Endothelial cell of umbilical vein (primary cell): ENCODE measurements around the gene ARNT2. TPM values are rescaled to one million over a fixed set of nuclear protein-coding genes. Genes with fewer than 3 reads are reported as not detected.

ENCODE experiments used
- BruUV-seq: library from RNA; stranded (reverse); fragments of 400-500 nt; replicated peaks from 2 replicates; lab custom pipeline; 2021; lab: Mats Ljungman, UMichigan
- CTCF ChIA-PET: fragments of 300-600, 350-600 bp; sonication (Branson Sonifier 250); formaldehyde crosslinking; loops from one replicate; lab custom pipeline; 2021; ENCODE audit warnings: antibody characterized with exemption, inconsistent platforms; lab: Charles Lee
- POLR2A ChIA-PET: fragments of 300-600, 350-600 bp; sonication (Branson Sonifier 250); formaldehyde crosslinking; loops from one replicate; lab custom pipeline; 2021; ENCODE audit warnings: antibody characterized with exemption, inconsistent platforms; lab: Charles Lee
- DNase-seq: peaks from one replicate; pipeline ENCODE4 v3.0.0-alpha.2; 2011; ENCODE audit warnings: low read depth, low spot score
- FAIRE-seq: peaks from 2 replicates; lab custom pipeline; 2011; peaks lifted over from hg19 to GRCh38; lab: Jason Lieb, UNC
- H2AFZ ChIP-seq: 2 replicates; pipeline ENCODE4 v1.6.0; 2012; ENCODE audit warnings: low read depth, low read length, control low read depth, inconsistent platforms
- H3K27ac ChIP-seq: 2 replicates; pipeline ENCODE4 v1.5.1; 2011; ENCODE audit warnings: low read depth, mild to moderate bottlenecking, control low read depth, low read length, moderate library complexity; ENCODE audit not compliant: insufficient read depth
- H3K27me3 ChIP-seq, 2 experiments: 2 replicates each; pipeline versions ENCODE4 v1.6.0 to v1.6.1; 2011; ENCODE audit warnings: low read length in 2 of 2, mixed read lengths in 1 of 2; ENCODE audit not compliant: control insufficient read depth in 2 of 2, insufficient read depth in 2 of 2
- H3K36me3 ChIP-seq, 2 experiments: 2 replicates in 1 of 2; 3 replicates in 1 of 2; pipeline ENCODE4 v1.5.1; 2011; ENCODE audit warnings: low read length in 2 of 2, mild to moderate bottlenecking in 1 of 2, moderate library complexity in 1 of 2; ENCODE audit not compliant: control insufficient read depth in 2 of 2, insufficient read depth in 2 of 2; ENCODE audit errors: extremely low read depth in 1 of 2
- H3K4me1 ChIP-seq: 3 replicates; pipeline ENCODE4 v1.5.1; 2011; ENCODE audit warnings: mild to moderate bottlenecking, low read length; ENCODE audit not compliant: control insufficient read depth, insufficient read depth; ENCODE audit errors: extremely low read depth
- H3K4me2 ChIP-seq: 2 replicates; pipeline ENCODE4 v1.6.1; 2011; ENCODE audit warnings: low read length, control low read depth, mixed read lengths; ENCODE audit not compliant: insufficient read depth
- H3K4me3 ChIP-seq, 3 experiments: fragments of 200-600 bp in 1 of 3; sonication (generic), shearing (Covaris generic) in 1 of 3; replicated peaks in 1 of 3; 2 replicates each; pipeline ENCODE4 v1.5.1; 2011 to 2016; ENCODE audit warnings: control low read depth in 3 of 3, low read length in 3 of 3, mild to moderate bottlenecking in 2 of 3, inconsistent platforms in 1 of 3, low read depth in 1 of 3, moderate library complexity in 1 of 3; ENCODE audit not compliant: insufficient read depth in 1 of 3
- H3K79me2 ChIP-seq: 2 replicates; pipeline ENCODE4 v1.6.0; 2012; ENCODE audit warnings: low read length, inconsistent platforms; ENCODE audit not compliant: control insufficient read depth, insufficient read depth
- H3K9ac ChIP-seq: replicated peaks from 2 replicates; pipeline ENCODE3; 2011; ENCODE audit warnings: low read length, control low read depth; ENCODE audit not compliant: insufficient read depth; ENCODE audit errors: extremely low read depth
- H3K9me1 ChIP-seq: replicated peaks from 3 replicates; pipeline ENCODE4 v1.6.0; 2011; ENCODE audit warnings: mild to moderate bottlenecking, low read length; ENCODE audit not compliant: control insufficient read depth, insufficient read depth; ENCODE audit errors: extremely low read depth
- H3K9me3 ChIP-seq: replicated peaks from 2 replicates; pipeline ENCODE4 v1.5.1; 2012; ENCODE audit warnings: low read length, inconsistent platforms; ENCODE audit not compliant: control insufficient read depth, insufficient read depth
- H4K20me1 ChIP-seq: replicated peaks from 2 replicates; pipeline ENCODE3; 2011; ENCODE audit warnings: mild to moderate bottlenecking, low read length; ENCODE audit not compliant: control insufficient read depth, insufficient read depth; ENCODE audit errors: extremely low read depth
- EZH2 ChIP-seq: IDR thresholded peaks from 2 replicates; pipeline ENCODE4 v1.6.1; 2012; ENCODE audit warnings: borderline replicate concordance, low read depth, mild to moderate bottlenecking, moderate library complexity, low read length, inconsistent platforms; ENCODE audit not compliant: severe bottlenecking
- FOS ChIP-seq: IDR thresholded peaks from 2 replicates; pipeline ENCODE4 v1.6.1; 2011; ENCODE audit warnings: mild to moderate bottlenecking, low read length, moderate library complexity, borderline replicate concordance; ENCODE audit not compliant: insufficient read depth
- GATA2 ChIP-seq: IDR thresholded peaks from 2 replicates; pipeline ENCODE4 v1.7.0; 2011; ENCODE audit warnings: low read depth, mild to moderate bottlenecking, moderate library complexity, mixed read lengths, low read length; ENCODE audit not compliant: insufficient read length, insufficient read depth
- JUN ChIP-seq: IDR thresholded peaks from 2 replicates; pipeline ENCODE4 v1.6.1; 2011; ENCODE audit warnings: borderline replicate concordance, low read depth; ENCODE audit not compliant: insufficient read length, insufficient read depth
- MYC ChIP-seq: IDR thresholded peaks from one replicate; pipeline ENCODE4 v1.6.1; 2011; ENCODE audit warnings: mild to moderate bottlenecking, low read depth, low read length
- POLR2A ChIP-seq: IDR thresholded peaks from 2 replicates; pipeline ENCODE4 v1.6.1; 2012; ENCODE audit warnings: low read depth, mild to moderate bottlenecking, control low read depth, low read length
- POLR2AphosphoS5 ChIP-seq: IDR thresholded peaks from 2 replicates; pipeline ENCODE4 v1.6.1; 2012; ENCODE audit warnings: low read depth, mild to moderate bottlenecking, control low read depth, low read length, moderate library complexity; ENCODE audit not compliant: insufficient read depth
- dilution Hi-C: fragments of 300-500 bp; cut with MboI; formaldehyde crosslinking; loops from one replicate; pipeline ENCODE4 v1.15.0; 2019; ENCODE audit warnings: low sequenced_read_pairs; ENCODE audit not compliant: extremely low pct_ligation_motif_present
- intact Hi-C: fragments of 100-400 bp; cut with micrococcal nuclease; formaldehyde crosslinking; loops from one replicate; pipeline ENCODE4 v1.10.0; 2022
- polyA plus RNA-seq, 4 experiments: library from polyadenylated mRNA; depleted of rRNA in 3 of 4; stranded (reverse) in 3 of 4; unstranded in 1 of 4; fragments of >200 nt; gene quantifications; 2 replicates each; pipeline versions ENCODE4 v1.2.1 to v1.2.3, GENCODE V29; 2011 to 2012; ENCODE audit warnings: missing spikeins in 1 of 4
- total RNA-seq: library from RNA; stranded (reverse); gene quantifications from 2 replicates; pipeline ENCODE4 v1.2.3, GENCODE V29; 2021
- TF ChIP-seq, protein P1 (sequence below), 2 donors: IDR thresholded peaks; 1 replicate in 1 of 2; 2 replicates in 1 of 2; pipeline ENCODE4 v1.5.1; 2011; ENCODE audit warnings: low read length in 2 of 2, mild to moderate bottlenecking in 2 of 2, moderate library complexity in 2 of 2, control low read depth in 1 of 2, inconsistent platforms in 1 of 2, low read depth in 1 of 2; ENCODE audit not compliant: insufficient read depth in 1 of 2; ENCODE audit errors: extremely low read depth in 1 of 2
- TF ChIP-seq, protein P2 (sequence below): IDR thresholded peaks from 2 replicates; pipeline ENCODE4 v1.6.1; 2011; ENCODE audit not compliant: insufficient read depth, insufficient read length

ARNT2 gene
- total and polyA plus RNA-seq, 2 donors (not counting 3 experiments of a cell fraction or from before 2014, with no cell fraction given): 0.03 to 0.20 TPM

DNA sequence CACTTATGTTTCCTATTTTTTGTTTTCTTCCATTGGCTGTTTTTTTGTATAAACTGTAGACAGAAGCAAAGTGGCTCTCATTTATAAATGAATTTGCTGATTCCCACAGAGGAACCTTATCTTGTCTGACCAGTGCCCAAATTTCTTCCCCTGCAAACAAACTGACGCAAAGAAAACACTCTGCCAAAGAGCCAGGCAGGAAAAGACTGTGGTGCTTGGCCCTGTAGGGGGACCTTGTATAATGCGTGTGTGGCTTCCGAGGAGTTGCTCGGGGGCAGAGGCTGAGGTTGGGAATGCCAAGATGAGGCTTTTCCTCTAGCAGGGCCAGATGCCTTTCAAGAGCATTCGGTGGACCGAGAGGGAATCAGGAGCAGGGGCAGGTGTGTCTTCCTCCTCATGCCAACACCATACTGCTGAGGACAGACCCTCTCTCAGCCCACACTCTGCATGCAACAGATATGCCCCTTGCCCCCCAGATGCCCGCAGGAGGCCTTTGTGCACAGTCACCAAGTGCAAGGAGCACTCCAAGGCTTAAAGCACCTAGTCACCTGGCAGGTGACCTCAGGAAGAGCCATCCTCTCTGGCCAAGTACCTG is 186.7 kb downstream of the ARNT2 start:
- H3K4me2 ChIP-seq: no peak overlapping the region
- no peaks in the 10 kb centered on the region for H3K27me3 ChIP-seq
- H3K9me1 ChIP-seq: no peaks in the 10 kb centered on the region
- ChIA-PET CTCF (no interaction called here), POLR2A (no interaction called here)
- no peak overlapping the region for H3K27ac ChIP-seq
- H3K4me1 ChIP-seq: peaks cover 29% of the 10 kb centered on the region
- no peaks in the 10 kb centered on the region for H3K9me3 ChIP-seq
- H3K36me3 ChIP-seq: no peaks in the 10 kb centered on the region
- no peak overlapping the region for H2AFZ ChIP-seq
- BruUV-seq: no TSS peak
- FAIRE-seq (peak; percentile 78), DNase-seq (peak; percentile 63)
- intact Hi-C loops (no loop called here), dilution Hi-C loops (no loop called here)
- no peak overlapping the region for H3K9ac ChIP-seq
- no peaks in the 10 kb centered on the region for H4K20me1 ChIP-seq
- no peaks in the 10 kb centered on the region for H3K79me2 ChIP-seq
- H3K4me3 ChIP-seq: no peak overlapping the region
- TF ChIP-seq POLR2AphosphoS5 (no peak), EZH2 (no peak), FOS (no peak), POLR2A (no peak), JUN (no peak), MYC (no peak), GATA2 (no peak)
- TF ChIP-seq, protein P1, sequence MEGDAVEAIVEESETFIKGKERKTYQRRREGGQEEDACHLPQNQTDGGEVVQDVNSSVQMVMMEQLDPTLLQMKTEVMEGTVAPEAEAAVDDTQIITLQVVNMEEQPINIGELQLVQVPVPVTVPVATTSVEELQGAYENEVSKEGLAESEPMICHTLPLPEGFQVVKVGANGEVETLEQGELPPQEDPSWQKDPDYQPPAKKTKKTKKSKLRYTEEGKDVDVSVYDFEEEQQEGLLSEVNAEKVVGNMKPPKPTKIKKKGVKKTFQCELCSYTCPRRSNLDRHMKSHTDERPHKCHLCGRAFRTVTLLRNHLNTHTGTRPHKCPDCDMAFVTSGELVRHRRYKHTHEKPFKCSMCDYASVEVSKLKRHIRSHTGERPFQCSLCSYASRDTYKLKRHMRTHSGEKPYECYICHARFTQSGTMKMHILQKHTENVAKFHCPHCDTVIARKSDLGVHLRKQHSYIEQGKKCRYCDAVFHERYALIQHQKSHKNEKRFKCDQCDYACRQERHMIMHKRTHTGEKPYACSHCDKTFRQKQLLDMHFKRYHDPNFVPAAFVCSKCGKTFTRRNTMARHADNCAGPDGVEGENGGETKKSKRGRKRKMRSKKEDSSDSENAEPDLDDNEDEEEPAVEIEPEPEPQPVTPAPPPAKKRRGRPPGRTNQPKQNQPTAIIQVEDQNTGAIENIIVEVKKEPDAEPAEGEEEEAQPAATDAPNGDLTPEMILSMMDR (IDR thresholded peaks at IDR 0.05; ENCODE audit: extremely low read depth in 1 of 2, insufficient read depth in 1 of 2, low read depth in 1 of 2, low read length in 2 of 2): no peak
- TF ChIP-seq, protein P2, sequence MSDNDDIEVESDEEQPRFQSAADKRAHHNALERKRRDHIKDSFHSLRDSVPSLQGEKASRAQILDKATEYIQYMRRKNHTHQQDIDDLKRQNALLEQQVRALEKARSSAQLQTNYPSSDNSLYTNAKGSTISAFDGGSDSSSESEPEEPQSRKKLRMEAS: no peak
